GM18873 (cell line): Measurements from ENCODE around the gene PSMG1.
"Not testable (repeated sequence)": the region's sequence is repeated elsewhere in the genome, so short reads cannot be mapped to it uniquely, and the experiment has no call there.

ENCODE experiments used
- ATAC-seq: cut with Tn5 transposase; IDR thresholded peaks from one replicate; pipeline ENCODE4 v1.9.1; 2021; ENCODE audit warnings: mild to moderate bottlenecking, moderate library complexity, moderate number of reproducible peaks; ENCODE audit not compliant: unreplicated experiment, low FRiP score

The PSMG1 gene

GRCh38 chr21:39161064-39161463, 22.2 kb downstream of the PSMG1 start:
- no peak for ATAC-seq

GRCh38 chr21:39159342-39160063, 23.7 kb downstream of the PSMG1 start:
- ATAC-seq, result no peak

- not testable (repeated sequence) for ATAC-seq
Observed at GRCh38 chr21:39157241-39157640, 26.0 kb downstream of the PSMG1 start.

- no peak for ATAC-seq
Observed at GRCh38 chr21:39156024-39156423, 27.2 kb downstream of the PSMG1 start.

- ATAC-seq, result no peak
Observed at GRCh38 chr21:39155578-39155977, 27.7 kb downstream of the PSMG1 start.

GRCh38 chr21:39153842-39154241, 29.4 kb downstream of the PSMG1 start:
- ATAC-seq, result no peak

GRCh38 chr21:39153373-39153772, 29.9 kb downstream of the PSMG1 start:
- no peak for ATAC-seq

GRCh38 chr21:39152271-39152670, 31.0 kb downstream of the PSMG1 start:
- ATAC-seq, result no peak

GRCh38 chr21:39150877-39151276, 32.4 kb downstream of the PSMG1 start:
- no peak for ATAC-seq

- no peak for ATAC-seq
Observed at GRCh38 chr21:39150316-39150715, 32.9 kb downstream of the PSMG1 start.

- ATAC-seq, result no peak
Observed at GRCh38 chr21:39149882-39150281, 33.4 kb downstream of the PSMG1 start.

- ATAC-seq, result no peak
Observed at GRCh38 chr21:39148975-39149374, 34.3 kb downstream of the PSMG1 start.

- no peak for ATAC-seq
Observed at GRCh38 chr21:39144191-39144590, 39.1 kb downstream of the PSMG1 start.

GRCh38 chr21:39142972-39143371, 40.3 kb downstream of the PSMG1 start:
- no peak for ATAC-seq

- ATAC-seq, result no peak
Observed at GRCh38 chr21:39141502-39141901, 41.7 kb downstream of the PSMG1 start.

- no peak for ATAC-seq
Observed at GRCh38 chr21:39137248-39138178, 45.7 kb downstream of the PSMG1 start.

GRCh38 chr21:39136711-39137110, 46.5 kb downstream of the PSMG1 start:
- no peak for ATAC-seq

- not testable (repeated sequence) for ATAC-seq
Observed at GRCh38 chr21:39136138-39136537, 47.1 kb downstream of the PSMG1 start.

GRCh38 chr21:39134288-39134810, 48.9 kb downstream of the PSMG1 start:
- no peak for ATAC-seq

- ATAC-seq, result no peak
Observed at GRCh38 chr21:39132248-39132647, 51.0 kb downstream of the PSMG1 start.

GRCh38 chr21:39131791-39132190, 51.5 kb downstream of the PSMG1 start:
- ATAC-seq, result no peak
